HG03103 (cell line): ENCODE data around the gene PIWIL1.

Source experiments
- ATAC-seq: cut with Tn5 transposase; IDR thresholded peaks from one replicate; pipeline ENCODE4 v1.9.1; 2021; ENCODE audit warnings: low read depth; ENCODE audit not compliant: unreplicated experiment

Gene PIWIL1

DNA sequence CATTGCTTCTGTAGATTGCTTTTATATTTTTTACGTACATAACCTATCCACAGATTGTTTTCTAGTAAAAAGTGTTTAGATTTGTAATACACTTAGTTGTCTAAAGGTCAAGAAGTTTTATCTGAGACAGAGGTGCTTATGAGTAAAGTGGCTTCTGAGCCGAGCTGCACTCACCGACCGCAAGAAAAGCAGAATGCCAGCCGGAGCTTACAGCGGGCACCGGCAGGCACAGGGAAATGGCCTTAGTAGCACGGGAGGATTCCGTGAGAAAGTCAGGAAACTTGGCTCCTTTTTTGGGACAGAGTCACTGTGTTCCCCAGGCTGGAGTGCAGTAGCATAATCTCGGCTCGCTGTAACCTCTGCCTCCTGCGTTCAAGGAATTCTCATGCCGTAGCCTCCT lies 29.8 kb downstream of the PIWIL1 start:
- no peak for ATAC-seq

DNA sequence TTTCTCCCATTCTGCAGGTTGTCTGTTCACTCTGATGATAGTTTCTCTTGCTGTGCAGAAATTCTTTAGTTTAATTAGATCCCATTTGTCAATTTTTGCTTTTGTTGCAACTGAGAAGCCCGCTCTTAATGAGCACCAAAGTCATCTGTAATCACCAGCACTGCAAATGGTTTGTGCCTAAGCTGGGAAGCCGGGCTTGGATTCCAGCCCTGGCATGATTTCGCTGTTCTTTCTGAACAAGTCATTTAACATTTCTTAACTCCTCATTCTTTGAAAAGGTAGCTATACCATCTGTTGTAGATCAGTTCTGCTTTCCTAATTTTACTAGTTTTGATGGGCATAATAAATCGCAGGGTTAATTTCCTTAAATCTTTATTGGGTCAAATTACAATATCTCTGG lies 32.1 kb downstream of the PIWIL1 start:
- ATAC-seq = no peak

DNA sequence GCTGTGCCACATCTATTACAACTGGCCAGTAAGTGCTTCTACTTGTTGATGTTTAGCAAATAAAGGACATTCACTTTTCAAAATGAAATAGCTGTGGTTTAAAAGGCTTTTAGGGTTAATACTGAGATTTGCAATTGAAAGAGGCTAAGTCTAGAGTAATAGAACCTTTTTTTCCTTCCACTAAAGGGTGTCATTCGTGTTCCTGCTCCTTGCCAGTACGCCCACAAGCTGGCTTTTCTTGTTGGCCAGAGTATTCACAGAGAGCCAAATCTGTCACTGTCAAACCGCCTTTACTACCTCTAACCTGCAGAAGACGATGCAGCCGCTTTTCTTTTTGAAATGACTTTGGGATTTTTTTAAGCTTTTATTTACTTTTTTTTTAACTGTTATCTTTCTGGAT lies 33.6 kb downstream of the PIWIL1 start:
- ATAC-seq = no peak

DNA sequence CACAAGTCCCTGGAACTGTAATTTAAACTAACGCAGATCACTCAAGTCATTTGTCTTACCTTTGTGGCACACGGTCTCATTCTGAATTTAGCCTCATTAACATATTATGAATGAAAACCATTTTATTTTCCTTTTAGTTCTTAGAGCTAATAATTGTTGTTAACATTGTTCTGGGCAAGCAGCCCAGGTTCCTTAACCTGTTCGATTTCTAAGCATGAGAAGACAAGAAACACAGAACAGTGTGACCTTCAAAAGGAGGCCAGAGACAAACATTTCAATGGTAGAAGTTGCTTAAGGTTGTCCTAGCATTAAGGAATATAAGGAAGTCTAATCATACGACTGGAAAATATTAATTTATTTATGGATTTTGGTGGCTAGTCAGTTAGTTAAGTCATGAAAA lies 35.2 kb downstream of the PIWIL1 start:
- no peak for ATAC-seq

DNA sequence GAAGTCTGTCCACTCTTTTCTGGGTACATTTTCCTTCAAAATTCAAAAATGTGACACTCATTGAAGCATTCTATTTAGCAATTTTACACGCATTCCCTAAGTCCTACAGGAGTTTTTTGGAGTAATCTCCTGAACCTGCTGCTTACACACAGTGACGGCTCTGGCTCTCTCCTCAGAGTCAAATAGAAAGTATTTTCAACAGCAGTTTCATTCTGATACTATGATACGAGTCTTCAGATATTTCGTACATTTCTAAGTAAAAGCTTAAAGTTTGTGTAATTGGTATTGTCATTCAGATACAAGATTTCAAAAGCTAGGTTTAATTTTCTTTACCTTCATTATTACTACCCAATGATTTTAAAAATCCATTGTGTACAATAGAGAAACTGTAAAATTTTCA lies 36.4 kb downstream of the PIWIL1 start:
- no peak for ATAC-seq

DNA sequence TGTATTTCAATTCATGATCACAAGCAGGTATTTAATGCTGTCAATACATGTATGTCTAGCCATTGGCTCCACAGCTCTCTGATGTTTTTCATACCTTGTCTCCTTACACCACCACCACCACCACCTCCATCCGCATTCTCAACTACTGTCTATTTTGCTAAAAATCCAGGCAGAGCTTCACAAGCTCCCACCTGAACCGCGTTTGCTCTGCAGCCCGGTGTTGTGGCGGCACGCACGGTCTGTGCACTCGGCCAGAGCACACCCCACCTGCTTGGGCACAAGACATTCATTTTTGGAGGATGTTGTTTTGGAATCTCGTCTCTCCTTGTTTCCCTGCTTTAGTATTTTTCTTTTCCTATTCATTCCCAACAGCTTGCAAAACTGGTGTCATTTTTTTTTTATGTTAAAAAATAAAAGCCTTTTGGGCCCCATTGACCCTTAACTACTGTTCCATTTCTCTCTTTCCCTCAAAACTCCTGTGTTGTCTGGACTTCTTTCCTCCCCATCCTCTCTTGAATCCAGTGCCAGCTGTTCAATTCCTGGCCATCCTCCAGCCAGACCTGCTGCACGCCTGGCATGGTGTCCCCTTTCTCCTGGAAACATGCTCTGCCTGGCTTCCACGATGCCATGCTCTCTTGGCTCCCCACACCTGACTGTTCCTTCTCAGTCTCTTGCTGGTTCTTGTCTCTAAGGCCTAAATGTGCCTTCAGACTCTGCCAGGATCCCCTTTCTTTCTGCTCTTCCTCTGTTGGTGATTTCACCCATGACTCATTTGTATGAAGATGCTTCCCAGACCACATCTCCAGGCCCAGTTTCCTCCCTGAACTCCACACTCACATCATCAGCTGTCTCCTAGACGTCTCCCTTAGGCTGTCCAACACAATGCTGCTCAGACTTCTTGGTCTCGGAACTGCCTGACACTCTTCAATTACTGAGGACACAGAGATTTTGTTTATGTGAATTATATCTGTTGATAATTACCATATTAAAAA lies 37.9 kb downstream of the PIWIL1 start:
- ATAC-seq = no peak

DNA sequence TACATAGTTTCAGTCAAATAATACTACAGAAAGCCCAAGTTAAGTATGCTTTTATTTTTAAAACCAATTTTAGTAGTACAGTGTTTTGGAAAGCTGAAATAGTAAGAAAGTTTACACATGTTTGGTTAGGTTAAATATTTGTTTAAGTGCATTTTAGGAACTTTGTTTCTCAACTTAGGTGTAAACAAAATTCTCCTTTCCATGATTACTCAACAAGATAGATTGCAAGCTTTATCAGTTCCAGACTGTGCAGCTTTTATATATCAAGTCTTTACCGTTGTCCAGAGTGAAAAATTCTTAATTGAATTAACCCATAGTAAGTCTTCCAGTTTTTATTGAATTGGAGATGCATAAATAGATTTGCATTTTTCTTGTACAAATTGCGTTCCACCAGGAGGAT lies 45.1 kb downstream of the PIWIL1 start:
- ATAC-seq = no peak

DNA sequence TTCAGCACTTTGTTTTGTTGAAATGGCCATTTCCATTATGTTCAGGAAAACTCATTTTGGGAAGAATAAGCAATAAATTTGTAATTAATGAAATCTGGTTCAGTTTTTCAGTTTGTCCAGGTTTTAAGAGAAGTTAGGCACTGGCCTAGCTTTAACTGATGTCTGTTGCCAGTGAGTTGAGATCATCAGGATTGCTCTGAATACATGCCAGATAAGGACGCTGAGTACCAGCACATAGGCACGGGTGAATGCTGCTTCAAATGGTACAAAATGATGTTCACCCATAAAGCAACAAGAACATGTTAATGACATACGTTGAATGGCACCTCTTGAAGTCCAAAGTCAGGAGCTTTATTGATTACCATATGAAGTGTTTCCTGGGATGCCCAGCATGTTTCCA lies 46.5 kb downstream of the PIWIL1 start:
- no peak for ATAC-seq

DNA sequence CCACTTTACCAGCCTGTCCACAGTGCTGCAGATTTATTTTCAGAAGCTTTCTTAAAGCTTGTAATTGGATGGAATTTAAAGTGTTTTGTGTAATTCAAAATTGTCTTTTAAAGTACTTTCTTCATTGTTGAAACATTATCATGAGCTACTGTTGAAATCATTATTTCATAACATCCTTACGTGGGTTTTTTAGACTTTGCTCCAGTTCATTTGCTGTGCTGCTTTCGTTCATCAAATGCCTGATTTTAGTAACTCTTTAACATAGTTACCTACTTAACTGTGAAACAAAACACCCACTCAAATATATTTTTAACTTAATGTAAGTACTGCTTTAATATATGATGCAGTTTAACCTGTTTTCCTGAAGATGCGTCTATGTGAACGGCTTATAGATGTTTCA lies 47.5 kb downstream of the PIWIL1 start:
- ATAC-seq = no peak

DNA sequence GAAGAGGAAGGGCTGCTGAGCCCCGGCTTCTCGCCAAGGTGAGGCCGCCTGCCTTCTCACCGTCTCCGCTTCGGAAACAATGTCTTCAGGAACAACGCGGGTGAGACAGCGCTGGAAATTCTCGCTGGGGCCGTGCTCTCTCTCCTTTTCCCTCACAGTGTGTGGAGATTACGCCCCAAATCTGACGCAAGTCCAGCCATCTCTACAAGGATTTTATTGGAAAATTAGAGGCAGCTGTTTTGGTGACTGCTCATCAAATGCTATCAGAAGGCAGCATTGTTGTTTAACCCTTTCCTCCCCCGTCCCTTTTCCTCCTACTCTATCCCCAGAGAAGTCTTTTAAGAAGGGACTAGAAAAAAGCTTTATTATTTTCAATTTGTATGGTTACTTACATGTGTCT lies 53.5 kb downstream of the PIWIL1 start:
- ATAC-seq = no peak

DNA sequence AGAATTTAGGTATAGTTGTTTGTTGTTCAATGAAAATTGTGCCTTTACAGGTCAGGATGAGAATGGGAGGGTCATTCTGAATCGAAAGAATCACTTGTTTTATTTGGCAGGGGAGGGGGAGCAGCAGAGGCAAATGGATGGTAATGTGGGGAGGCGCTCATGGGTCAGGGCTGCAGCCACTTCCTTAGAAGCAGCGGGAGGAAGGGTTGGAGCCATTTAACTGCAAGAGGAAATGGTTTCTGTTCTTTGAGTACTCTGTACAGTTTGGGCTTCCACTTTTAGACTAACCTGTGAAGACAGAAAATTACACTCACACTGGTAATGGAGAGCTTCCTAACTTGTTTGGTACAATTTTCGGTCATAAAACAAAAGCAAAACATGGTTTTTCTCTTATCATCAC lies 57.2 kb downstream of the PIWIL1 start:
- no peak for ATAC-seq

DNA sequence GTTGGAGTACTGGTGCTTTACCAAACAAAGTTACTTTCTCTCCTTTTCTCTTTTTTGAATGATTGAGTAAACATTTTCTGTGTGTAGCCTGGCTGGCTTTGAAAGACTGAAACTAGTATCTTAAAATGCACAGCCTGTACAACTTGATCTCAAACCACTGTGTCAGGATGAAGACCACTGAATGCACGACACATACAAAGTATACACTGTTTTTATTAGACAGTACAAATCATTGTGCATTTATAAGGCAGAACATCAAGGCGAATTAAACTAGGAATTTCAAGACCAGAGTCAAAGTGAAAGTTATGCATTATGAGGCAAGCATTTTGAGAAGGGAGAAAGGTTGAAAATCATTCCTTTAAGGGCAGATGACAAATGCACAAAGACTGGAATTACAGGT lies 59.0 kb downstream of the PIWIL1 start:
- ATAC-seq = no peak

DNA sequence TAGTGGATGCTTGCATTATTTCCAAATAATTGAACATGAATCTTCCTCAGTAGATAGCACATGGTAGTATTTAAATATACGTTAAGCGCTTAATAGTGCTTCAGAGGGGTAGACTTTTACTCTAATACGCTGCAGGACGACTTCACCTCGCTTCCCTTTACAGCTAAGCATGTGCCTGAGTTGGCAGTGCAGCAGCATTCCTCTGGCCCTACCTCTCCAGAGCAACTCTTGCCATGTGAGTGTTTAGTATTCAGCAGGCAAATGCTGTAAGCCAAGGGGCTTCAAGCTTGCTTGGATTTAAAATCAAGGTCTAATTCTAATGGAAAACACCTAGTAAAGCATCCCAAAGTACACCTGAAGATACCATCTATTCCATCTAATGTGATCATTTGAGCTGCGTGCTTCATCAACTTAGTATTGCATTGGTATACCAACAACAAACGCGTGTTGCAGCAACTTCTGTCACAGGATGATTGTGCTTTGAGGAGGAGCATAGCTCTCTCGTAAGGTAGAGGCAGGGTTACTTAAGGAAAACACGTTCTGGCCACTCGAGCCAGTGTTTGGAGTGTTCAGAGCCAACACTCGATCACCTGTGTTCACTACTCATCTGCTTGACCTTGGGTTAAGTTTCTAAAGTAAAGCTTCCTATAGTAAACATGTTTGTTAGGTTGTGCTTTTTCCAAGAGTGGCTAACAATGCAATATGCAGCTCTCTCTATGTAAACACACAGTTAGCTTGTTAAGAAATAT lies 60.6 kb downstream of the PIWIL1 start:
- ATAC-seq = no peak

DNA sequence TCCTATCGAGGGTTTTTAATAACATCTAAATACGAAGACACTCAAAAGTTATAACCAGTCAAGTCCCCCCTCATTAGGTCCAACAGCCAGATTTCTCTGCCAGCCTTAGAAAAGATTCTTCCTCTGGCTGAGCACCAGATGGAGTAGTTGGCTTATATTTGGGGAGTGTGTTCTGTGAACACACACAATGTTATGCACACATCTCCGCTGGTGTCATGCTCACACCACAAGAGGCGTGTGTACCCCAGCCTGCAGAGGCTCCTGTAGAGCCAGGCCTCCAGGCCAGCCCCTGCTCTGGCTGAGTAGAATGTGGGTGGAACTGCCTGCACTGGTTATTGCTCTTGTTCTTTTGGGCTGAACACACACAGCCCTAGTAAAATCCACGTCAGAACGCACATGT lies 64.0 kb downstream of the PIWIL1 start:
- ATAC-seq = no peak

DNA sequence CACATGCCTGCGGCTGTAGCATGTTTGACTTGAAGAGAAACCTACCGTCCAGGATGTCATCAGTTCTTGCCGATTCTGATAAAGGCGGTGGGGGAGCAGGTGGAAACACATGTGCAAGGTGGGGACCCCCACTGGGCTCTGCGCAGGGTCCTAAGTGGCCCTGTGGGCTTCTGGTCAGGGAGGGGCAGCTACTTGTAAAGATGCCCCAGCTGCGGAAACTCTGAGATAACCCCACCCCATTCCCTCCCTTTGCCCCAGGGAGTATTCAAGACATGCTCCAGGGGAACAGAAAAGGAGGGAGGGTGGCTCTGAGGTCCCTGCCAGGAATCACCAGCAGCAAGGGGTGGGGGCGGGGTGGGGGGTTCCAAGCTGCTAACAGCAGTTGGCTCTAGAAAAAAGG lies 67.6 kb downstream of the PIWIL1 start:
- no peak for ATAC-seq

DNA sequence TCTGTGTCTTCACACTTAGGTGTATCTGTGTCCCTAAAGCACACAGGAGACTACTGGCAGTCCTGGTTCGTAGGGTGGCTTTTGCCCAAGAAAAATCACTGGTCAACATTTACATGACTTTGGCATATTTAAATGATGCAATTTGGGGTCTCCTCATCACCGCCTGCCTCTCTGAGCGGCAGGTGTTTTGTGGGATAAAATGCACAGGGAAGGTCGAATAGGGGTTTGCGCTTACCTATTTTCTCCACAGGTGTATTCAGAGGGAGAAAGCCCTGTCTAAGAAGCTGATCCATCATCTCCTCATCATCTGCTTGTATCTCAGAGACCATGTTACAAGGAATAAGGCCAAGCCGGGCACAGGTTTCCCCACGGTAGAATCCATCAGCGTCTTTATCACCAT lies 74.7 kb downstream of the PIWIL1 start:
- no peak for ATAC-seq

DNA sequence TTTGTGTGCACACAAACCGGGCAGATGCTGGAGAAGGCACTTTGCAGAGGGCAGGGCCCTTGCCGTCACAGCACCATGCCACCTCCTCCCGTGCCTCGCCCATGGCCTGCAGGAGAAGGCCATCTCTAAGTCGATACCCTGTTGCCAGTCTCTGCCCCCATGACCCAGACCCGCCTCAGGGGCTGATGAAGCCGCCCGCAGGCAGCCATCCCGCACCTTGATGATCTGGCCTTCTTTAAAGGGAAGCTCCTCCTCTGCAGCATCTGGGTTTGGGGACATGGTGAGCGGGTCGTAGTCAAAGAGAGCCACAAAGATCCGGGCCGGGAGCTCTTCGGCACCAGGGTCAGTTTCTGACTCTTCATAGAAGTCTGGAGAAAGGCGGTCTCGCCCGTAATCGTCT lies 76.2 kb downstream of the PIWIL1 start:
- no peak for ATAC-seq

DNA sequence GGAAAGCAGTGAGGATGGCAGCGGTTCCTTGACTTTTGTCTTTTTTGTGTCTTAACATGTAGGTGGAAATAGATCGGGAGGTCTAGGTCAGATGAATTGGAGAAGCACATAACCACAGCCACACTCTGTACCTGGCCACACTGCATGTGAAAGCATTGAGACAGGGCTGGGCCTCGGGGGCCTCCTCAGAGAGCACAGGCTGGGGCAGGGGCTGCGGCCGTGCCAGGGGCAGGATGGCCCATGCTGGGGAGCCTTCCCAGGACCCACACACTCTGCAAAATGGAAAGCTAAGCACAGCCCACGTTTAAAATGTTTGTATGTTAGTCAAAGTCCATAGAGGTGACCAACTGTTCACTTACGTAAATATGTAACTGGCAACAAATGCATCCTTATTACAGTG lies 76.7 kb downstream of the PIWIL1 start:
- no peak for ATAC-seq

DNA sequence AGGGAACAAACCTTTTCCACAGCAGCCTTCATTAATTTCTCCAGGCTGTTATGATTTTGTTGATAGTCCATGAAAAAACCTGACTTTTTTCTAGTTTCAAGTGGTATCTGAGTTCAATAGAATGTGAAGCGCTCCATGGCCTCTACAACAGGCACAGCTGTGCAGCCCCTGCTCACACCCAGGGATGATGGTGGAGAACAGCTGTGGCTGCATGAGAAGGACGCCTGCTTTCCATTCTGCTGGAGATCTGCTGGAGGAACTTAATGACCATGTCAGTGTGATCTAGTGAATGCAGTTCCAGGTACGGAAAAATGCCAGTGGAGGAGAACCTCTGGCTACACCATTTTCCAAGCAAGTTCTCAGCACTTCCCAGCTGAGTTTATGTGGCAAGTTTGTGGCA lies 80.6 kb downstream of the PIWIL1 start:
- ATAC-seq = no peak

DNA sequence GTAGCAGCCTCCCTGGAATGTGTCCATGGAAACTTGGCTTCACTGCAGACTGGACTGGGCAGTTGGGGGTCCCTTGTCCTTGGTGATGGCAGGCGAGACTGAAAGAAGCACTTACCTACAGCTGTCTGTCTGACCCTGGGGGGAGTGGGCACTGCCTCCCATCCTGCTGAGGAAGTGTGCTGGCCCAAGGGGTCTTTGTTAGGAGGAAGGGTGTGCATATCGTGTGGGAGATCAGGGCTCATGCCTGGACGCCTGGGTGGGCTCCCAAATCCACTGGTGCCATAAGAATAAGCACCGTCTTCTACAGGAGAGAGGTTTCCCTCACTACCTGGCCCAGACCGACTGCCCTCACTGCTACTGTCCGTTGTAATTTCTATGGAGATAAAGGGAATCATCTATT lies 81.4 kb downstream of the PIWIL1 start:
- ATAC-seq = no peak

DNA sequence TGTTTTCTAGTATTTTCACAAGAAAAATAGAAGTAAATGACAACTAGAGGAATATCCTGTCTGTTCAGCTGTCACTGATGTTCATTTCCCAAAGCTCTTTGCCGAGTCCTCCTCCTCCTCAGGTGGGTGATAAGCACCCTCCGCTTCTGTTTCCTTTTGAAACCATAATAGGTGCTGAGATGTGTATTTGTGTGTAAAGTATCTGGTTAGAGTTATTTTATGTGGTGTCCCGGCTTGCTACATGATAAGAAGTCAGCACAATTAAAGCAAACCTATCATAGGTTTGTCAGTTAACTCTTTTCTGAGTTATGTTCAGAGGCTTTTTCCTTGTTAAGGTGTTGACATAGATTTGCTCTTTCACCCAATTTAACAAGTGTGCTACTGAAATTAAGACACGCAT lies 82.4 kb downstream of the PIWIL1 start:
- no peak for ATAC-seq

DNA sequence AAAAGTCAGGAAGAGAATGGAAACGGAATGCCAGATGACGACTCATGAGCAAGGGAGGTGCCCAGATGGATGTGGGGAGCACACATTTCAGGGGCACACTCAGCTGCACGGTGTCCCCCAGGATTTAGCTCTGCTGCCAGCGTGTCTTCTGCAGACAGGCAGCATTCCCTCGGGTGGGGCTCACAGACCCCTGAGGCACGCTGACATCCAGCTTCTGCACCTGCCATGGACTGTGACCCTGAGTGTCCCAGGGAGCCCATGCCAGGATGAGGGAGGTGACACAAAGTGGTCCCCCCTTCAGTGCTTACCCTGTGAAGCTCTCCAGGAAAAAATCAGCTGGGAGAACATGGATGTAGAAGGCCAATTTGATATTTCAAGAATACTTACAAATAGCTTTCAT lies 84.2 kb downstream of the PIWIL1 start:
- no peak for ATAC-seq
